ENCODE measurements around the gene VTI1A.

- TF ChIP-seq, protein P1, sequence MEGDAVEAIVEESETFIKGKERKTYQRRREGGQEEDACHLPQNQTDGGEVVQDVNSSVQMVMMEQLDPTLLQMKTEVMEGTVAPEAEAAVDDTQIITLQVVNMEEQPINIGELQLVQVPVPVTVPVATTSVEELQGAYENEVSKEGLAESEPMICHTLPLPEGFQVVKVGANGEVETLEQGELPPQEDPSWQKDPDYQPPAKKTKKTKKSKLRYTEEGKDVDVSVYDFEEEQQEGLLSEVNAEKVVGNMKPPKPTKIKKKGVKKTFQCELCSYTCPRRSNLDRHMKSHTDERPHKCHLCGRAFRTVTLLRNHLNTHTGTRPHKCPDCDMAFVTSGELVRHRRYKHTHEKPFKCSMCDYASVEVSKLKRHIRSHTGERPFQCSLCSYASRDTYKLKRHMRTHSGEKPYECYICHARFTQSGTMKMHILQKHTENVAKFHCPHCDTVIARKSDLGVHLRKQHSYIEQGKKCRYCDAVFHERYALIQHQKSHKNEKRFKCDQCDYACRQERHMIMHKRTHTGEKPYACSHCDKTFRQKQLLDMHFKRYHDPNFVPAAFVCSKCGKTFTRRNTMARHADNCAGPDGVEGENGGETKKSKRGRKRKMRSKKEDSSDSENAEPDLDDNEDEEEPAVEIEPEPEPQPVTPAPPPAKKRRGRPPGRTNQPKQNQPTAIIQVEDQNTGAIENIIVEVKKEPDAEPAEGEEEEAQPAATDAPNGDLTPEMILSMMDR (IDR thresholded peaks at IDR 0.05) = no peak
- no peak for TF ChIP-seq POLR2A (IDR thresholded peaks at IDR 0.05)
Observed at GRCh38 chr10:112585960-112586359, 138.9 kb downstream of the VTI1A start.

Data from adrenal gland (tissue), 5 donors.